Fibroblast of lung (primary cell): ENCODE data around the gene CALCB. TPM values are rescaled to one million over a fixed set of nuclear protein-coding genes. Genes with fewer than 3 reads are reported as not detected.

Experiments
- DNase-seq, 2 donors: peaks; one replicate each; pipeline versions ENCODE4 v3.0.0 to v3.0.0-alpha.2; 2010; ENCODE audit warnings: low read depth in 2 of 2
- H2AFZ ChIP-seq: 2 replicates; pipeline ENCODE4 v1.5.1; 2012; ENCODE audit warnings: low read length, control low read depth, inconsistent platforms
- H3K27ac ChIP-seq: 2 replicates; pipeline ENCODE4 v1.5.1; 2011; ENCODE audit warnings: low read length, control low read depth; ENCODE audit not compliant: insufficient read depth
- H3K27me3 ChIP-seq: 2 replicates; pipeline ENCODE4 v1.5.1; 2011; ENCODE audit warnings: mild to moderate bottlenecking, low read length; ENCODE audit not compliant: control insufficient read depth, insufficient read depth
- H3K36me3 ChIP-seq: 2 replicates; pipeline ENCODE4 v1.5.1; 2011; ENCODE audit warnings: low read length; ENCODE audit not compliant: control insufficient read depth, insufficient read depth
- H3K4me1 ChIP-seq: 2 replicates; pipeline ENCODE4 v1.5.1; 2011; ENCODE audit warnings: low read length; ENCODE audit not compliant: control insufficient read depth, insufficient read depth; ENCODE audit errors: extremely low read depth
- H3K4me2 ChIP-seq: 2 replicates; pipeline ENCODE4 v1.5.1; 2011; ENCODE audit warnings: low read length, control low read depth; ENCODE audit not compliant: insufficient read depth; ENCODE audit errors: extremely low read depth
- H3K4me3 ChIP-seq, 4 experiments: fragments of 200-600 bp in 1 of 4; sonication (generic) in 1 of 4; replicated peaks in 1 of 4; 2 replicates each; pipeline ENCODE4 v1.5.1; 2011 to 2016; ENCODE audit warnings: low read length in 4 of 4, low read depth in 3 of 4, mild to moderate bottlenecking in 3 of 4, control low read depth in 2 of 4, inconsistent platforms in 1 of 4, mixed read lengths in 1 of 4; ENCODE audit not compliant: insufficient read depth in 1 of 4; ENCODE audit errors: control extremely low read depth in 1 of 4
- H3K79me2 ChIP-seq: 2 replicates; pipeline ENCODE4 v1.5.1; 2012; ENCODE audit warnings: mild to moderate bottlenecking, low read length, inconsistent platforms; ENCODE audit not compliant: control insufficient read depth, insufficient read depth
- H3K9ac ChIP-seq: 2 replicates; pipeline ENCODE4 v1.5.1; 2011; ENCODE audit warnings: mild to moderate bottlenecking, low read length, control low read depth; ENCODE audit not compliant: insufficient read depth
- H3K9me3 ChIP-seq: 2 replicates; pipeline ENCODE4 v1.5.1; 2012; ENCODE audit warnings: low read depth, low read length; ENCODE audit not compliant: control insufficient read depth, insufficient read depth
- H4K20me1 ChIP-seq: 2 replicates; pipeline ENCODE4 v1.5.1; 2011; ENCODE audit warnings: low read length; ENCODE audit not compliant: control insufficient read depth, insufficient read depth; ENCODE audit errors: extremely low read depth
- CTCF ChIP-seq, 2 donors: IDR thresholded peaks in 1 of 2; conservative IDR thresholded peaks in 1 of 2; 1 replicate in 1 of 2; 2 replicates in 1 of 2; pipeline ENCODE4 v1.5.1; 2011 to 2012; ENCODE audit warnings: low read length in 2 of 2, control low read depth in 1 of 2, inconsistent platforms in 1 of 2, low read depth in 1 of 2, mild to moderate bottlenecking in 1 of 2
- EZH2 ChIP-seq: IDR thresholded peaks from 2 replicates; pipeline ENCODE4 v1.5.1; 2012; ENCODE audit warnings: low read length, control low read depth, mild to moderate bottlenecking; ENCODE audit errors: missing control alignments
- polyA plus RNA-seq, 2 donors: library from polyadenylated mRNA; depleted of rRNA in 1 of 2; stranded (reverse) in 1 of 2; unstranded in 1 of 2; fragments of >200 nt; gene quantifications; 2 replicates each; pipeline ENCODE4 v1.2.1, GENCODE V29; 2011 to 2012; ENCODE audit warnings: missing spikeins in 1 of 2
- total RNA-seq: library from RNA; depleted of rRNA; stranded (reverse); fragments of >200 nt; gene quantifications from 2 replicates; pipeline ENCODE4 v1.2.1, GENCODE V29; 2014

CALCB gene
- total and polyA plus RNA-seq, 2 donors (not counting 1 experiment from before 2014, with no cell fraction given), result 0.06 to 0.17 TPM

GRCh38 chr11:15106201-15106965 is 33.0 kb downstream of the CALCB start:
- H3K4me1 ChIP-seq, result peaks cover 18% of the 10 kb centered on the region
- no peak overlapping the region for H3K4me3 ChIP-seq
- H2AFZ ChIP-seq, result no peak overlapping the region
- H3K79me2 ChIP-seq, result no peaks in the 10 kb centered on the region
- peak overlapping the region; percentile 40 for H3K27ac ChIP-seq
- TF ChIP-seq CTCF (conservative IDR thresholded peaks at IDR 0.05 in 1 of 2, IDR thresholded peaks at IDR 0.05 in 1 of 2; ENCODE audit: low read depth in 1 of 2, low read length in 2 of 2) (no peak), EZH2 (no peak)
- H3K36me3 ChIP-seq, result no peaks in the 10 kb centered on the region
- no peaks in the 10 kb centered on the region for H4K20me1 ChIP-seq
- peak; percentile 86 for DNase-seq
- peak overlapping the region; percentile 48 for H3K4me2 ChIP-seq
- H3K27me3 ChIP-seq, result no peaks in the 10 kb centered on the region
- H3K9me3 ChIP-seq, result no peaks in the 10 kb centered on the region
- H3K9ac ChIP-seq, result no peak overlapping the region

GRCh38 chr11:15107730-15108515 is 34.5 kb downstream of the CALCB start:
- peak overlapping the region; percentile 29 for H3K4me2 ChIP-seq
- H3K79me2 ChIP-seq, result no peaks in the 10 kb centered on the region
- DNase-seq, result peak in 1 of 2 donors; percentile 39
- H3K9ac ChIP-seq, result no peak overlapping the region
- no peak overlapping the region for H2AFZ ChIP-seq
- H3K27ac ChIP-seq, result no peak overlapping the region
- H4K20me1 ChIP-seq, result no peaks in the 10 kb centered on the region
- no peak for TF ChIP-seq EZH2
- H3K4me3 ChIP-seq, result no peak overlapping the region
- H3K9me3 ChIP-seq, result no peaks in the 10 kb centered on the region
- no peaks in the 10 kb centered on the region for H3K27me3 ChIP-seq
- no peaks in the 10 kb centered on the region for H3K36me3 ChIP-seq
- peaks cover 18% of the 10 kb centered on the region for H3K4me1 ChIP-seq

GRCh38 chr11:15108592-15109130 is 35.3 kb downstream of the CALCB start:
- Histone ChIP-seq H2AFZ (no peak overlapping the region), H3K4me2 (no peak overlapping the region), H3K79me2 (no peaks in the 10 kb centered on the region), H3K4me3 (no peak overlapping the region), H4K20me1 (no peaks in the 10 kb centered on the region), H3K9ac (no peak overlapping the region), H3K4me1 (peaks cover 18% of the 10 kb centered on the region), H3K27me3 (no peaks in the 10 kb centered on the region), H3K9me3 (no peaks in the 10 kb centered on the region), H3K27ac (no peak overlapping the region), H3K36me3 (no peaks in the 10 kb centered on the region)
- no peak for TF ChIP-seq CTCF (conservative IDR thresholded peaks at IDR 0.05 in 1 of 2, IDR thresholded peaks at IDR 0.05 in 1 of 2; ENCODE audit: low read depth in 1 of 2, low read length in 2 of 2)
- TF ChIP-seq EZH2, result no peak
- no peak for DNase-seq
